GM19395 (cell line): ENCODE data around the gene AMN.
"Not testable (repeated sequence)": the region's sequence is repeated elsewhere in the genome, so short reads cannot be mapped to it uniquely, and the experiment has no call there.

Experiments
- ATAC-seq: cut with Tn5 transposase; IDR thresholded peaks from one replicate; pipeline ENCODE4 v1.9.1; 2021; ENCODE audit warnings: mild to moderate bottlenecking, moderate library complexity; ENCODE audit not compliant: unreplicated experiment

Gene AMN

DNA sequence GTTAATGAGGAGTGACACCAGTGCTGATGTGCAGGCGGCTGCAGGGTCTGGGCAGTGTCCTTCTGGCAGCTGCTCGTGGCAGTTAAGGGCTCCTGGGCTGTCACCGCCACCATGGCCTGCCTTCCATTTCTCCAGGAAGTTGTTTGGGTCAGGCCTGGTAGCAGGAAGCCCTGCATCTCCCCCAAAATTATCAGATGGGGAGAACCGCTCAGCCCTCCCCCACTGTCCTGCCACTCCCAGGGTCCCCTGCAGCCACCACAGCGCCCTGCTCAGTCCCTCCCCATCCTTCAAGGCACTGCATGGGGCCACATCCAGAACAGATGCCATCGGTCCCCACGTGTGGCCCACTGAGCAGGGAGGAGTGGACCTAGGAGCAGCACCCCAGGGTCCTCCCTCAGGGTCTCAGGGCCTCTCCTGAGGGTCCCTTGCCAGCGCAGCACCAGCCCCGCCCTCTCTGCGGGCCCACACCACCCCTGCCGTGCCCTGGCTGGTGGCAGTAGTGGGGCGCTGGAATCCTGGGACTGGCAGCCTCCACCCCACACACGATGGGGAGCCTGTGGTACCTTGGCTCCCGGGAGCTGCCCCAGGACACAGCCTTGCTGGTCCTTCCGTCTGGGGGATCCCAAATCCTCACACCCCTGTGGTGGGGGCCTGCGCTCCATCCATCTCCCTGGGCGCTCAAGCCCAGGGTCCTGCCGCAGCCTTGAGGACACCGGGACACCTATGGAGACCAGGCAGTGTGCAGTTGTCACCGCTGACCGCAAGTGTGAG is 10.3 kb upstream of the AMN start:
- no peak for ATAC-seq

DNA sequence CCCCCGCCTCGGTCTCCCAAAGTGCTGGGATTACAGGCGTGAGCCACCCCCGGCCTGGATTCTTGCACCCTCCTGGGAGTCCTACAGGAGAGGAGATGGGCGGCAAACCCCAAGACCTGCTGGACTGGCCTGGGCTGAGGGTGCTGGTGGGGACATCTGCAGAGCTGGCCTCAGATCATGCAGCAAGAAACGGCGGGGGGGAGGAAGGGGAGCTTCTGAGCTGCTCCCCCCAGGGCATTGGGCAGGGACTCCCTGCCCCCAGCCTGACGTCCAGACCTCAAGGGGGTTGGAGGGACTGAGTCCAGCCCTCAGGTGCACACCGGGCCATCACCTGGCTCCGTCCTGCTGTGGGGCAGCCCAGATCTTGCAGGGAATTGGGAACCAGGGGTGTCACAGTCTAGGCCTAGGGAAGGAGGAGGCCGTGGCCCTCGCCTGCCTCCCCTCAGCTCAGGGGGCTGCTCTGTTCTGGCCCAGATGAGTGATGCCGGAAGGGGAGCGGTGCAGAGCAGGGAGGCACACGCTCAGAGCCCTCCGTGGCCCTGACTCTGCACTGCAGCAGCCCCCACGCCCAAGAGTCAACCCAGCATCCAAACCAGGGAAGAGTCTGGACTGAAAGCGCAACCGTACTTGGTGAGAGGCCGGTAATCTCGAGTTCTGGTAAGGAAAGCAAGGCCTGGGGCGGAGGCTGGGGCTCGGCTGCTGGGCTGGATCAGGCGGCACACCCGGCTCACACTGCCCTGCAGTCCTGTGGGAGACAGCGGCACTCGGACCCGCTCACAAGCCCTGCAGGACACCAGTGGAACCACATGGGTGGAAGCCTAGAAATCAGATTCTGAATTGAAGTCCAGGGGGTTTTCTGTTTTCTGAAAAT is 8.9 kb upstream of the AMN start:
- ATAC-seq, result no peak

DNA sequence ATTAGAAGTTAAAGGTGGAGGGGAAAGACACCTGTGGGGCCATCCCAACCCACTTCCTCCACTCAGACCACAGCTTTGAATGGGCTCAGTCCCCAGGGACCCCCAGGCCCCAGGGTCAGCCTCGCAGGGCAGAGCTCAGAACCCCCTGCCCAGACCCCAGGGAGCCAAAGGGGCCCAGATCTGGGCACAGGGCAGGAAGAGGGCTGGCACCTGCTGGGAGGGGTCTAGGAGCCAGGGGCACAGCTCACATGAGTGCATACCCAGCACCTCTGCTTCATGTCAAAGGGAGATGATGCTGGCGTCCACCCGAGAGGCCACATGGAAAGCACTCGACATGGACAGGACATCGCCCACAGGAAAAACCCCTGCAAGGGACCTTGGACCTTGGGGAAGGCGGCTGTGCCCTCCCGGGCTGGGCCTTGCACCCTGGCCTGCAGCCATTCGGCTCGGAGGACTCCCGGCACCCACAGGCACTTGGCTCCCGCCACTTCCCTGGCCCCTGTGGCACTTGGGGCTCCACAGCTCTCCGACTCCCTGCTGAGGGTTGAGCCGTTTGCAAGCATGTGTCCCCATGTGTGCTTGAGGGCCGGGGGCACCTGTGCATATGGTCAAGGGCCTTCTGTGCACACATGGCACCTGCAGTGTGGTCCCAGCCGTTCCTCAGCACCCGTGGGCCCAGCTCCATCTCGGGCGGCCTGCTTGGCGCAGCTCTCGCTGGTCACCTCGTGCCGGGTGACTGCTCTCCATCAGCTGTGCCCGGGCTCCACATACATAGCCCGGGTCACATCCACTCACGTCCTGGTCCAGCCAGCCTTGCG is 7.8 kb upstream of the AMN start:
- ATAC-seq, result no peak

DNA sequence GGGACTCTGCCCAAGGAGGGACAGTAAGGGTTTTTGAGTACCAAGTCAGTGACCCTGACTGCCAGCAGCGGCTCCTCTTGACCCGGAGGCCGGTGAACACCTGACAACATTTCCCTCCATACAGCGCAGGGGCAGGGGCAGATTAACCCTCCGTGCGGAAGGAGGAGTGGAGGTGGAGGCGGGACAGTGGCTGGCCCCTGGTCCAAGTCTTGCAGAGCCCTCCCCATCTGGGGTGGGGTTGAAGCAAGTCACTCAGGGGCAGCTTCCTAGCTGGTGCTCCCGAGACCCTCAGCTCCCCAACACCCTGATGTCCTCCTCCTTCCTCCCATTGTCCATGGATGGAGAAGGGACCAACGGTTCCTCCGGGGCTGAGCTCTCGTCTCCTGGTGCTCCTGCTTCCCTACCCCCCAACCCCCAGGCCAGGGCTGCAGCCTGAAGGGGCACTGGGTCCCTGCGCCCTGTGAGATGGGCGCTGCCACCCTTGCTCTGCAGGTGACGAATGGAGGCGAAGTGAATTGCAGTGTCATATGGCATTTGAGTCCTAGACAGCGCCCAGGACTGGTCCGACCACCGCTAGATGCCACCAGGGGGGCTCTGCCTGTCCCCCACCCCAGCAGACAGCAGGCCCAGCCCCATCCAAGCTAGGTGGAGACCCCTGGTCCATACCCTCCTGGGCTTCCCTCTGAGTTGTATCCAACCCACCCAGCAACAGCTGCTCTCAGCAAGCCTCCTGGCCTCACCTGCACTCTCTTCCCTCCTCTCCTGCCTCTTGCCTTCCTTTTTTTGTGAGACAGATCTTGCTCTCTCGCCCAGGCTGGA is 7.0 kb upstream of the AMN start:
- ATAC-seq, result no peak

DNA sequence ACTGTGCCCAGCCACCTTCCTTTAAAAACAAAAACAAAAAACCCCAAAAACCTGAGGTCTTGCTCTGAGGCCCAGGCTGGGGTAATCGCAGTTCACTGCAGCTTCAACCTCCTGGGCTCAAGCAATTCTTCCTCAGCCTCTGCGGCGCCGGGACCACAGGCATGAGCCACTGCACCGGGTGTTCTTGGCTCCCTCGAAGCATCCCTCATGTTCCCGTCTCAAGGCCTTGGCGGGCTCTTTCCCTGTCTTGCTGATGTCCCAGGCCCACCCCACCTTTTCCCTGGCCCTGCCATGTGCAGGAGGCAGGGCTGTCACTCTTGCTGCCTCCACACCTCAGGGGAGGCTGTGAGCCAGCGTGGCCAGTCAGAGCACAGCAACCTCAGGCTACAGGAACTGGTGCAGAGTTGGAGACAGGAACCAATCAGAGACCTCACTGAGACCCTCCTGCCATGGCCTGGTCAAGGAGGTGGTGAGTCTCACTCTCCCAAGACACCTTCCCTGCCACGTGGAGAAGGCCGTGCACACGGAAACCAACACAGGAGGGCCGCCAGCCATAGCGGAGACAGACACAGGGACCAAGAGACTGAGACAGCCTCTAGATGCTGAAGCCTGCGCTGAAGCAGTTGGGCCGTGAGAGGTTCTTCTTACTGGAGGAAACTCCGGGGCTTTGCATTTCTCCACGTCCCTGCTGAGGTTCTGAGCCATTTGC is 6.0 kb upstream of the AMN start:
- ATAC-seq, result no peak

DNA sequence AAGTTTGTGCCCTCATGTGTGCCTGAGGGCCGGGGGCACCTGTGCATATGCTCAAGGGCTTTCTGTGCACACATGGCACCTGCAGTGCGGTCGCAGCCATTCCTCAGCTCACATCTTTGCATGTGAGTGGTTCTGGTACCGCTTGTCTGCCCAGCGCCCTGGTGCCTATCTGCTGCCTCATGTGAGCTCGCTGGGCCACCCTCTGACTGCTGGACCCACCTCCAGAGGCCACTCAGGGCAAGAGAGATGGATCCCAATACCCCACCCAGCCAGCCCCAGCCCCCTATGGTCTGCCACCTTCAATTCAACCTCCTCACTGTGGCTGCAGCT is 5.4 kb upstream of the AMN start:
- no peak for ATAC-seq

DNA sequence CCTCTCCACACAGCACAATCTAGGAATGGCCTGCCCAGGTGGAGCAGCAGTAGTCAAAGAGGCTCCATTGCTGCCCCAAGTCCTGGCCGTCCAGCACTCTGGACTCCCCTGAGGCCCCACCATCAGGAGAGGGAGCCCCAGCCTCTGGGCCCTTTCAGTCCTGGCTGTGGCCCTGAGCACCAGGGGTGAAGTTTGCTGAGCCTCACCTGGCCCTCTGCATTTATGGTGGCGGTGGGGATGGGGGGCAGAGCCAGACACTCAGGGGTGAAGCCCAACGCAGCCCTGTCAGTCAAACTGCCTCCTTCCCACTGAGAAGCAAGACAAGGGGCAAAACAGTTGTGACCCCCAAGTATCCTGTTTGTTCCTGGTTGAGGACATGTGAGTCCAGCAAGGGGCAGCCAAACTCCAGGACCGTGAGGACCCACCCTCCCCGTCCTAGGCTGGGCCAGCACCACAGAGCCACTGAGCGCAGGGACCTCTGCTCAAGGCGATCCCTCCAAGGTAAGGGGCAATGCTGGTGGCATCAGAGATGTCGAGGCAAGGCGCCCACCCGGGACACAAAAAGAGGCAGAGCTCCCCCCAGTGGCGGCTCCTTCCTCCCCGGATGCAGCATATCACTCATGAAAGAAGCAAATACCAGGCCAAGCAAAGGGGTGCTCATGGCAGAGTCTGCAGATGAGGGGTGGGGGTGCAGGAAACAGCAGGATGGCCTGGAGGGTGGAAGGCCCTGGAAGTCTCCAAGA is 4.8 kb upstream of the AMN start:
- no peak for ATAC-seq

DNA sequence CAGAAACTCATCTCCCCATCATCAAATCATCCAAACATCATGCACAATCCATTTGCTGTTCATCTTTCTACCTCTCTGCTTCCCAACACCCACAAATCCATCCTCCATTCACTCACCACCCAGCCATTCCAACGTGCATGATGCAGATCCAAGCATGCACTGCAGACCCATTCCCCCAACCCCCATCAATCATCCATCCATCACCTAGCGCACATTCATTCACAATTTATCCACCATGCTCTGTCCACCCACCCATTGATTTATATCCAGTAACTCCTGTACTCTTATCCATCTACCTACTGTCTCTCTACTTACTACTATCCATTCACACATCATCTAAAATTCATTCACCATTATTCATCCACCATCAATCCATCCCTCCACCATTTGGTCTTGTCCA is 4.0 kb upstream of the AMN start:
- no peak for ATAC-seq

DNA sequence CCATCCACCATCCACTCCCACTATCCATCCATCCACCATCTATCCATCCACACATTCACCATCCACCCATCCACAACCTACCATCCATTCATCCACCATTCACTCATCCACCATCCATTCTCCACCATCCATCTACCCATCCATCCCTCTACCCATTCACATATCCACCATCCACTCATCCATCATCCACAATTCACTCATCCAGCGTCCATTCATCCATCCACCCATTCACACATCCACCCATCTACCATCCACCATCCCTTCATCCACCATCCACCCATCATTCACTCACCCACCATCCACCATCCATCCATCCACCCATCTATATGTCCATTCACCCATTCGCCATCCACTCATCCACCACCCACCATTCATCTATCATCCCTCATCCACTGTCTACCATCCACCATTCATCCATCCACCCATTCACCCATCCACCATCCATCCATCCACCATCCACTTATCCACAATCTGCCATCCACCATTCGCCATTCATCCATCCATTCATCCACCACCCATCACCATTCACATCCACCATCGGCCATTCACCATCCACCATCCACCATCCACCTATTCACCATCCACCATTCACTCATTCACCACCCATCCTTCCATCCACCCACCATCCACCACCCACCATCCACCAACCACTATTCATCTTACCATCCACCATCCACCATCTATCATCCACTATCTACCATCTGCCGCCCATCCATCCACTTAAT is 2.0 kb upstream of the AMN start:
- ATAC-seq, result no peak

DNA sequence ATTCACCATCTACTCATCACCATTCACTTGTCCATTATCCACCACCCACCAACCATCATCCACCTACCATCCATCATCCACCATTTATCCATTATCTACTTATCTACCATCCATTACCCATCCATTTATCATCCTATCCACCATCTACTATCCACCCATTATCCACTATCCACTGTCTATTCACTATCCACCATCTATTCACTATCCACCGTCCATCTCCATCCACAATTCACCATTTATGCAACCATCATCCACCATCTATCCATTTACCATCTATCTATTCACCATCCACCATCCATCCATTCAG is 1.5 kb upstream of the AMN start:
- ATAC-seq, result no peak

DNA sequence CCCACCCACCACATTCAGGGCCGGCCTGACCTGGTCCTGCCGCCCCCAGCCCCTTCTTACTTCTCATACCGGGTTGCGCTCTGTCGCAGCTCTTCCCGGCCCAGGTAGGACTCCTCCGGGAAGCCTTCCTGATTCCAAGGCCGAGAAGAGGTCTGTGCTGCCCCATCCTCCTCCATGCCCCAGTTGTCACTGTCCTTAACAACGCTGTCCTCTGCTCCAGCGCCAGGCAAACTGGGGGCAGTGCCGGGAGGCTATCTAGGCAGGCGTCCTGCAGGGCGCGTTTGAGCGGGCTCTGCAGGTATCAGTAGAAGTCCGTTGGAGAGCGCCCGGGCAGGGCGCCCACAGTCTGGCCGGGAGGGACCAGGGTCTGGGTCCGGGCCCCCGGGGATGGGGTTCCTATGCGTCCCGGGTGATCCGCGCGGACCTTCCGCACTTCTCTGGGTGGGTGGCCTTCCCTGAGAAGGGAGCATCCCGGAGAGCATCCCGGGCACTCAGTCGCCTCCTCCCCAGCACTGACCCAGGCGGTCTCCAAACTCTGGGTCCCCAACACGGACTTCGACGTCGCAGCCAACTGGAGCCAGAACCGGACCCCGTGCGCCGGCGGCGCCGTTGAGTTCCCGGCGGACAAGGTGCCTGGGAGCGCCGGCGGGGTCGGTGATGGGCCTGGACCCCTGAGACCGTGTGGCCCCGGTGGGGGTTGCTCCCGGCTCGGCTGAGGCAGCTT is 900 bp downstream of the AMN start:
- no peak for ATAC-seq

DNA sequence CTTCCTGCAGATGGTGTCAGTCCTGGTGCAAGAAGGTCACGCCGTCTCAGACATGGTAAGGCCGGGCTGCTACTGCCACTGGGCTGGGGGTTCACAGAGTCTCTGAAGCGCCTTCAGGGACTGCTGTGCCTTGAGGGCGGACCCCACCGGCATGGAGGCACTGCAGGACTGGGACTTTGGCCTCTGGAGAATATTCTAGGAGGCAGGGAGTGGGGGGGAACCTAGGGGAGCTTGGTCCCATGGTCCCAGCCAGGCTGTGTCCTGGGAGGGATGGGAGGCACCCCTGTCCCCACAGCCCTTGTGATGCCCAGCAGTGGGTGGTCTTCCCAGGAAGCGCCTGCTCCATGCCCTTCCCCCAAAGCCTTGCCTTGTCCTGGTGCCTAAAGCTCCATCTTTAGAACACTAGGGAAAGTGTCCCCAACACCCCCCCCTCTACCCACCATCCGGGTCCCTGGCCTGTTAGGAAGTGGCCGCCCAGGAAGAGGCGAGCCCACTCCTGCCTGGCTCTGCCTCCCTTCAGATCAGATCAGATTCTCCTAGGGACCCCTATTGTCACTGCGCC is 1.5 kb downstream of the AMN start:
- no peak for ATAC-seq

DNA sequence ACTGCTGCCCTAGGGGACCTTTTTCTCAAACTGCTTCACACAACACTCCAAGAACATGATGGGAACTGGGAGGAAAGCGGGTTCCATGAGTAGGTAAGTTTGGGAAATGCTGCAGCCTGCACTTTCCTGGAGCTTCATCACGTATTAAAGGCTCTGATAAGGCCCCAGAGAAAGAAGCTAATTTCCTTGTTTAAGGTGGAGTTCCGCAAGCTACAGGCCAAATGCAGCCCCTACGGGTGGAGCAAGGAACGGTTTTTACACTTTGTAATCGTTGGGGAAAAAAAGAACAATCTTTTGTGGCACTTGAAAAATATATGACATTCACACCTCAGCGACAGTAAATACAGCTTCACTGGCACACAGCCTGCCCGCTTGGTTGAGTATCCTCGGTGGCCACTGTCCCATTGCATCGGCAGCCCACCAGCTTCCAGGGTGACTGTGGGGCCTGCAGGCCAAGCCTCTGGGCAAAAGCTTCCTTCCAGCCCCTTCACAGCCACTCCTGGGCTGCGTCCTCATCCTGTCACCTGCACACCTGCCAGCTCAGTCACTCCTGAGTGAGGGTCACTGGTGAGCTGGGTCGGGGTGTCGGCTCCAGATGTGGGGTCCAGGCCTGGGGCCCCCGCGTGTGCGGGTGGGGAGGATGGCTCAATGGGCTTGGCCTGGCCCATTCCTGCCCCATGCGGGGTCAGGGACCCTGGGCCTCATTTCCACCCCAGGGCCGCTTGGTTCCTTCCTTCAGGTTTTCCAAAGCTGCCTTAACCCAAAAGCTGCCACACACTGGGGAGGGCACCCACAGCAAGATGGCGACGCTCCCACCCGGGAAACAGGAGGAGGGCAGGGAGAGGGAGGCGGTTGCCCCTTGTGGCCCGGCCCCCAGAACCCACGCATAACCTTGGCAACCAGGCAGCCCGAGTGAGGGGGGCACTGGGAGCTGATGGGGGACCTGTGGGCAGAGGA is 2.4 kb downstream of the AMN start:
- ATAC-seq, result no peak

DNA sequence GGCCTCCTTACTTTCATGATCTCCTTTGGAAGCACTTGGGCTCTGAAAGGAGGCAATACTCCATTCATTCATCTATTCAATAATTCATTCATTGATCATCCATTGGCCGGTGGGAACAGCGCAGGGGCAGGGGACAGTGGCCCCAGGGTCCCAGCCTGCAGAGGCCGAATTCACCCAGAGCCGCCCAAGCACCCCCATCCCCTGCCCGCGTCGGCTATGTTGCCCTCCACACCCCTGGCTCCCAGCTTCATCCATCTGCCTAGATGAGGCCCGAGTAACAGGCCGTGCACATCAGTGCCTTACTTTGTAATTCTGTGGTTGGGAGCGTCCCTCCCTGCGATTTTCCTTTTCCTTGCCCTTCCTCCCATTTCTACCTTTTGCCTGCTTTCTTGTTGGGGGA is 3.2 kb downstream of the AMN start:
- no peak for ATAC-seq

DNA sequence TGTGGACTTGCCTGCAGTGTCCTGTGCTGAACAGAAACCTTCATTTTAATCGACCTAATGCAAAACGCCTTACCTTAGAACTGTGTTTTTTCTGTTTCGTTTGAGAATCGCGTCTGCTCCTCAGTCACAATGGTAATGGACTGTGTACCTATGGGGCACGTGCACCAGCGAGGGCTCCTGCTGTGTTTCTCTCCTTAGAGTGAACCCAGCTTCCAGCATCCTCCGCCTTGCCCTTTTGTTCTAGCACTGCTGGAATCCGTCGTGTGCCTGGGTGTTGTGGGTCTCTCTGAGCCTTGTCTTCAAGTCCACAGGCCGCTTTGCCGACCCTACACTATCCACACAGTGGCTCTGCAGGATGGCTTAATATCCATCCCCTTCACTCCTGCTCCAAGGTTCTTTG is 3.6 kb downstream of the AMN start:
- no peak for ATAC-seq

DNA sequence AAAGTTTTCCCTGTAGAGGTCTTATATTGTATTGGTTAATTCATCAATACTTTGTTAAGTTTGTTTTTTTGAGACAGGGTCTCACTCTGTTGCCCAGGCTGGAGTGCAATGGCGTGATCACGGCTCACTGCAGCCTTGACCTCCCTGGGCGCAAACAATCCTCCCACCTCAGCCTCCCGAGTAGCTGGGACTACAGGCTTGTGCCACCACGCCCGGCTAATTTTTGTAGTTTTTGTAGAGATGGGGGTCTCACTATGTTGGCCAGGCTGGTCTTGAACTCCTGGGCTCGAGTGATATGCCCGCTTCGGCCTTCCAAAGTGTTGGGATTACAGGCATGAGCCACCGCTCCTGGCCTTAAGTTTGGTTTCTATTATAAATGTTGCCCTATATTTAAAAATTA is 4.4 kb downstream of the AMN start:
- ATAC-seq, result not testable (repeated sequence)

DNA sequence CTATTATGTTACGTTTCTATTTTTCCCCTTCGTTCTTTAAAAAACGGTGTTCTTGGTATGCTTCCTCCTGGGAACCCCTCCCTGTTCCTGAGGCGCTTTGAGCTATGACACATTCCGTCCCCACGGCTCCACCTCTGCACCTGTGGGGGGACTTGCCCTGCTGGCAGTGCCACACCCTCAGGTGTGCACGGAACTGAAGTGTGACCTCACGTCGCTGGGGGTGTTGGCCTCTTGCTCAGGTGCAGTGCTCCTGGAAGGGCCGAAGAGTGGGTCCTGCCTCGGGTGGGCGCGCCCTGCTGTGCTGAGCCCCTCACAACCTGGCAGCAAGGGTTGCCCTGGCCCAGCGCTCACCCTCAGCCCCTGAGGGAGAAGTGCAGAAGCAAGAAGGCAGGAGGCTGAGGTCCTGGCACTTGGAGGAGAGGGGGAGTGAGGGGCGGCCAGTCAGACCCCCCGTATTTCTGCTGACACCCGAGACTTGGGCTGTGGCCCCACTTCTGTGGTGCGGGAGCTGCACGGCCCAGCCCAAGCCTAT is 4.9 kb downstream of the AMN start:
- ATAC-seq, result no peak
